PC-3 (cell line): ENCODE results near the gene STRN. TPM values are rescaled to one million over a fixed set of nuclear protein-coding genes. Genes with fewer than 3 reads are reported as not detected.

ENCODE experiments used
- ATAC-seq: fragments of 200-7000 bp; cut with Tn5 transposase; 2 replicates; pipeline ENCODE4 v1.9.1; 2020; ENCODE audit warnings: mild to moderate bottlenecking, moderate library complexity
- BruUV-seq: library from RNA; stranded (reverse); fragments of 400-500 nt; replicated peaks from 2 replicates; lab custom pipeline; 2021; lab: Mats Ljungman, UMichigan
- CTCF ChIA-PET: fragments of 300-600 bp; sonication (Branson Sonifier 250); formaldehyde crosslinking; loops from one replicate; lab custom pipeline; 2022; ENCODE audit warnings: antibody characterized with exemption; lab: Charles Lee
- POLR2A ChIA-PET: fragments of 300-600 bp; sonication (Branson Sonifier 250); formaldehyde crosslinking; loops from one replicate; lab custom pipeline; 2022; ENCODE audit warnings: antibody characterized with exemption; ENCODE audit not compliant: unreplicated experiment; lab: Charles Lee
- DNase-seq: peaks from one replicate; pipeline ENCODE4 v3.0.0-alpha.2; 2015
- H2AFZ ChIP-seq: fragments of 300-600 bp; sonication (generic); 2 replicates; pipeline ENCODE4 v1.6.0; 2016; ENCODE audit warnings: antibody characterized with exemption, low read length
- H3F3A ChIP-seq: fragments of 300-600 bp; sonication (generic); one replicate; pipeline ENCODE4 v1.6.0; 2017; ENCODE audit warnings: antibody characterized with exemption, low read length, control low read depth, mild to moderate bottlenecking; ENCODE audit not compliant: unreplicated experiment
- H3K27ac ChIP-seq: fragments of 300-600 bp; sonication (generic); 2 replicates; pipeline ENCODE4 v1.5.1; 2016; ENCODE audit warnings: mild to moderate bottlenecking, low read length
- H3K27me3 ChIP-seq: fragments of 300-600 bp; sonication (generic); 2 replicates; pipeline ENCODE4 v1.6.1; 2016; ENCODE audit warnings: low read length, mixed read lengths
- H3K36me3 ChIP-seq: fragments of 300-600 bp; sonication (generic); 2 replicates; pipeline ENCODE4 v1.6.1; 2016; ENCODE audit warnings: low read depth, mixed run types, low read length, mixed read lengths
- H3K4me1 ChIP-seq: fragments of 300-600 bp; sonication (generic); 2 replicates; pipeline ENCODE4 v1.5.1; 2016; ENCODE audit warnings: low read length; ENCODE audit not compliant: insufficient read depth
- H3K4me2 ChIP-seq: fragments of 300-600 bp; sonication (generic); 2 replicates; pipeline ENCODE4 v1.6.0; 2016; ENCODE audit warnings: low read length
- H3K4me3 ChIP-seq: fragments of 300-600 bp; sonication (generic); 2 replicates; pipeline ENCODE4 v1.5.1; 2016; ENCODE audit warnings: mild to moderate bottlenecking, low read length, mixed read lengths
- H3K79me2 ChIP-seq: fragments of 300-600 bp; sonication (generic); 2 replicates; pipeline ENCODE4 v1.6.1; 2017; ENCODE audit warnings: low read length, mixed read lengths
- H3K9ac ChIP-seq: fragments of 300-600 bp; sonication (generic); 2 replicates; pipeline ENCODE4 v1.6.0; 2016; ENCODE audit warnings: mild to moderate bottlenecking, low read length
- H3K9me2 ChIP-seq: fragments of 300-600 bp; sonication (generic); replicated peaks from 2 replicates; pipeline ENCODE4 v1.6.1; 2016; ENCODE audit warnings: mixed run types, low read length, mixed read lengths
- H3K9me3 ChIP-seq: fragments of 300-600 bp; sonication (generic); 2 replicates; pipeline ENCODE4 v1.6.1; 2016; ENCODE audit warnings: low read length, mixed read lengths
- H4K20me1 ChIP-seq: fragments of 300-600 bp; sonication (generic); 2 replicates; pipeline ENCODE4 v1.6.1; 2016; ENCODE audit warnings: low read length, mixed read lengths
- CTCF ChIP-seq: fragments of 300-600 bp; sonication (generic); conservative IDR thresholded peaks from 2 replicates; pipeline ENCODE4 v1.5.1; 2017; ENCODE audit warnings: antibody characterized with exemption, low read depth, mild to moderate bottlenecking, low read length
- EZH2 ChIP-seq: fragments of 300-600 bp; sonication (generic); IDR thresholded peaks from one replicate; pipeline ENCODE4 v1.6.1; 2017; ENCODE audit warnings: antibody characterized with exemption, mild to moderate bottlenecking, low read length; ENCODE audit not compliant: unreplicated experiment
- EZH2phosphoT487 ChIP-seq: fragments of 300-600 bp; sonication (generic); IDR thresholded peaks from 2 replicates; pipeline ENCODE4 v1.6.1; 2018; ENCODE audit warnings: mild to moderate bottlenecking, antibody characterized with exemption, low read length, borderline replicate concordance
- intact Hi-C: fragments of 100-400 bp; cut with micrococcal nuclease; formaldehyde crosslinking; loops from 2 replicates; pipeline ENCODE4 v1.9.0; 2023
- total RNA-seq: library from RNA; depleted of rRNA; stranded (reverse); fragments of >200 nt; gene quantifications from 2 replicates; pipeline ENCODE4 v1.2.3, GENCODE V29; 2014

The STRN gene
- total RNA-seq, 1 experiment from 2014 or later: 12.9 TPM

- TF ChIP-seq EZH2 (no peak), EZH2phosphoT487 (no peak), CTCF (no peak)
- Histone ChIP-seq H3K9ac (no peak overlapping the region), H4K20me1 (no peaks in the 10 kb centered on the region), H3F3A (no peaks in the 10 kb centered on the region), H3K4me1 (peaks cover 6% of the 10 kb centered on the region; the same call in 1 of the 2 replicates), H3K9me3 (no peaks in the 10 kb centered on the region), H3K79me2 (no peaks in the 10 kb centered on the region), H3K4me3 (no peak overlapping the region), H3K36me3 (no peaks in the 10 kb centered on the region), H3K27me3 (peaks cover 4% of the 10 kb centered on the region), H3K9me2 (no peaks in the 10 kb centered on the region), H2AFZ (no peak overlapping the region), H3K27ac (no peak overlapping the region), H3K4me2 (no peak overlapping the region)
- DNase-seq (no peak), ATAC-seq (no peak)
- BruUV-seq: no TSS peak
- ChIA-PET CTCF (no interaction called here), POLR2A (no interaction called here)
- intact Hi-C loops: no loop called here
Measured at GRCh38 chr2:36800381-36800780, 166.0 kb downstream of the STRN start.

DNA sequence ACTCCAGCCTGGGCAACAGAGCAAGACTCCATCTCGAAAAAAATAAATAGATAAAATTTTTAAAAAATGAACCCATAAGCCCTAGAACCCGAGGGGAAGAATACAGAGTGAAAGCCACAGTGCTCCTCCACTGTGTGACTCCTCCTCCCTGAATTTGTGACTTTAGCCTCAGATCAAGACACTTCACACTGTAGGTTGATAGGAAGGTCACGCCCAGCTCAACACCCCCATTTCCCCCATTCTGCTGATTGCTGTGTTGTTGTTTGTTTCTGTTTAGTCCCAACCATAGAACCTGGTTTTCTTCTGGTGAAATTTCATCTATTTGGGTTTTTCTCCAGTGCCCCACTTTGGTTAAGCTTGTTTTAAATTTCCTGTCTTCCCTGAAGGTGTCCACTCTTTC, 167.6 kb downstream of the STRN start:
- TF ChIP-seq EZH2 (no peak), CTCF (no peak), EZH2phosphoT487 (no peak)
- no peak for ATAC-seq
- H3K4me1 ChIP-seq: peaks cover 6% of the 10 kb centered on the region; the same call in 1 of the 2 replicates
- no peak overlapping the region for H3K27ac ChIP-seq
- intact Hi-C loops: no loop called here
- no peak overlapping the region for H3K4me2 ChIP-seq
- H3K9ac ChIP-seq: no peak overlapping the region
- POLR2A ChIA-PET: no interaction called here
- H3K4me3 ChIP-seq: no peak overlapping the region
- H3K27me3 ChIP-seq: peaks cover 17% of the 10 kb centered on the region
- H3K9me3 ChIP-seq: no peaks in the 10 kb centered on the region
- CTCF ChIA-PET: no interaction called here
- H3K9me2 ChIP-seq: no peaks in the 10 kb centered on the region
- no peaks in the 10 kb centered on the region for H4K20me1 ChIP-seq
- no peak overlapping the region for H2AFZ ChIP-seq
- H3F3A ChIP-seq: no peaks in the 10 kb centered on the region
- DNase-seq: no peak
- no peaks in the 10 kb centered on the region for H3K36me3 ChIP-seq
- no peaks in the 10 kb centered on the region for H3K79me2 ChIP-seq
- no TSS peak for BruUV-seq

GRCh38 chr2:36797324-36798070, 168.8 kb downstream of the STRN start:
- H3K9me2 ChIP-seq: no peaks in the 10 kb centered on the region
- no peaks in the 10 kb centered on the region for H4K20me1 ChIP-seq
- intact Hi-C loops: no loop called here
- peaks cover 20% of the 10 kb centered on the region for H3K27me3 ChIP-seq
- H3K9ac ChIP-seq: no peak overlapping the region
- H3F3A ChIP-seq: no peaks in the 10 kb centered on the region
- H3K36me3 ChIP-seq: no peaks in the 10 kb centered on the region
- H3K4me1 ChIP-seq: peaks cover 6% of the 10 kb centered on the region; the same call in 1 of the 2 replicates
- no peaks in the 10 kb centered on the region for H3K79me2 ChIP-seq
- TF ChIP-seq EZH2phosphoT487 (no peak), EZH2 (no peak), CTCF (no peak)
- no peaks in the 10 kb centered on the region for H3K9me3 ChIP-seq
- H3K27ac ChIP-seq: no peak overlapping the region
- ChIA-PET POLR2A (no interaction called here), CTCF (no interaction called here)
- no peak overlapping the region for H3K4me2 ChIP-seq
- ATAC-seq: peak; percentile 57
- H2AFZ ChIP-seq: no peak overlapping the region
- no peak overlapping the region for H3K4me3 ChIP-seq
- peak; percentile 39 for DNase-seq
- no TSS peak for BruUV-seq
